DND-41 (cell line): Measurements from ENCODE around the gene FAM216A.

Experiments
- ATAC-seq: fragments of 200-7000 bp; cut with Tn5 transposase; 3 replicates; pipeline ENCODE4 v1.9.1; 2021; ENCODE audit warnings: low read depth; ENCODE audit not compliant: insufficient read depth
- DNase-seq: peaks from one replicate; pipeline ENCODE4 v3.0.0-alpha.2; 2020
- H2AFZ ChIP-seq: 2 replicates; pipeline ENCODE4 v1.6.0; 2012; ENCODE audit warnings: low read depth, low read length
- H3K27ac ChIP-seq: 2 replicates; pipeline ENCODE4 v1.5.1; 2012; ENCODE audit warnings: low read length, inconsistent platforms
- H3K27me3 ChIP-seq: fragments of 200-600 bp; sonication (generic); 2 replicates; pipeline ENCODE4 v1.6.0; 2012; ENCODE audit warnings: low read length, mild to moderate bottlenecking, inconsistent platforms; ENCODE audit not compliant: insufficient read depth, poor library complexity
- H3K36me3 ChIP-seq: 2 replicates; pipeline ENCODE4 v1.5.1; 2012; ENCODE audit warnings: low read length, inconsistent platforms; ENCODE audit not compliant: insufficient read depth
- H3K4me1 ChIP-seq: 2 replicates; pipeline ENCODE4 v1.5.1; 2012; ENCODE audit warnings: mild to moderate bottlenecking, low read length; ENCODE audit not compliant: insufficient read depth
- H3K4me2 ChIP-seq: 2 replicates; pipeline ENCODE4 v1.6.0; 2012; ENCODE audit warnings: mild to moderate bottlenecking, moderate library complexity, low read length, inconsistent platforms; ENCODE audit not compliant: insufficient read depth
- H3K4me3 ChIP-seq, 2 experiments: fragments of 200-600 bp in 1 of 2; shearing (Covaris generic) in 1 of 2; 2 replicates each; pipeline ENCODE4 v1.5.1; 2012 to 2016; ENCODE audit warnings: inconsistent platforms in 2 of 2, low read length in 2 of 2, mild to moderate bottlenecking in 2 of 2, low read depth in 1 of 2, moderate library complexity in 1 of 2
- H3K79me2 ChIP-seq: 2 replicates; pipeline ENCODE4 v1.6.0; 2012; ENCODE audit warnings: low read length, inconsistent platforms; ENCODE audit not compliant: insufficient read depth
- H3K9ac ChIP-seq: 2 replicates; pipeline ENCODE4 v1.6.0; 2012; ENCODE audit warnings: low read depth, mild to moderate bottlenecking, inconsistent platforms, low read length, moderate library complexity
- H3K9me3 ChIP-seq: 2 replicates; pipeline ENCODE4 v1.5.1; 2012; ENCODE audit warnings: low read length, moderate library complexity, mild to moderate bottlenecking, inconsistent platforms; ENCODE audit not compliant: insufficient read depth, severe bottlenecking
- H4K20me1 ChIP-seq: 2 replicates; pipeline ENCODE4 v1.6.0; 2012; ENCODE audit warnings: low read length; ENCODE audit not compliant: insufficient read depth
- CTCF ChIP-seq: IDR thresholded peaks from 2 replicates; pipeline ENCODE4 v1.5.1; 2012; ENCODE audit warnings: borderline replicate concordance, low read length, moderate library complexity, mild to moderate bottlenecking; ENCODE audit not compliant: poor library complexity, severe bottlenecking; ENCODE audit errors: extremely low read depth
- EZH2 ChIP-seq: IDR thresholded peaks from 3 replicates; pipeline ENCODE4 v1.6.1; 2012; ENCODE audit warnings: borderline replicate concordance, low read depth, mild to moderate bottlenecking, moderate library complexity, low read length, inconsistent platforms; ENCODE audit not compliant: severe bottlenecking

FAM216A gene

GRCh38 chr12:110501752-110502738, 33.4 kb downstream of the FAM216A start, which contains the start of the genes RAD9B and VPS29:
RAD9B (plus strand) TSS chr12:110502331; CDS start chr12:110502338, 7 bp downstream.
VPS29 (minus strand) TSS chr12:110502111; CDS start chr12:110502051, 60 bp downstream.
- Histone ChIP-seq H3K4me1 (peaks cover 35% of the 10 kb centered on the region), H3K4me3 (peak within 1 kb of the TSS; percentile 94 to 95), H2AFZ (peak within 1 kb of the TSS; percentile 91), H3K9ac (peak within 1 kb of the TSS; percentile 86), H3K79me2 (peaks cover 47% of the 10 kb centered on the region), H3K27me3 (no peaks in the 10 kb centered on the region), H3K27ac (peak within 1 kb of the TSS; percentile 95), H3K9me3 (no peaks in the 10 kb centered on the region), H4K20me1 (no peaks in the 10 kb centered on the region), H3K36me3 (peaks cover 26% of the 10 kb centered on the region), H3K4me2 (peak within 1 kb of the TSS; percentile 74)
- ATAC-seq (peak; percentile 93), DNase-seq (peak; percentile 100)
- TF ChIP-seq CTCF (no peak), EZH2 (no peak)

GRCh38 chr12:110503432-110503831, 34.8 kb downstream of the FAM216A start:
- ATAC-seq (no peak), DNase-seq (no peak)
- Histone ChIP-seq H2AFZ (peak overlapping the region; percentile 91; the same call in 1 of the 2 replicates), H3K4me3 (no peak overlapping the region), H3K9me3 (no peaks in the 10 kb centered on the region), H3K4me2 (no peak overlapping the region), H3K79me2 (peaks cover 35% of the 10 kb centered on the region), H3K9ac (no peak overlapping the region), H3K4me1 (peaks cover 35% of the 10 kb centered on the region), H3K27ac (no peak overlapping the region), H4K20me1 (no peaks in the 10 kb centered on the region), H3K27me3 (no peaks in the 10 kb centered on the region), H3K36me3 (peaks cover 14% of the 10 kb centered on the region)
- TF ChIP-seq EZH2 (no peak), CTCF (no peak)

GRCh38 chr12:110505332-110505731, 36.7 kb downstream of the FAM216A start:
- no peak for DNase-seq
- H3K9me3 ChIP-seq, result no peaks in the 10 kb centered on the region
- TF ChIP-seq EZH2 (no peak), CTCF (no peak)
- no peak overlapping the region for H3K4me2 ChIP-seq
- no peaks in the 10 kb centered on the region for H4K20me1 ChIP-seq
- no peak overlapping the region for H2AFZ ChIP-seq
- H3K4me1 ChIP-seq, result peaks cover 18% of the 10 kb centered on the region
- H3K79me2 ChIP-seq, result peaks cover 16% of the 10 kb centered on the region
- H3K27ac ChIP-seq, result no peak overlapping the region
- H3K9ac ChIP-seq, result no peak overlapping the region
- no peak overlapping the region for H3K4me3 ChIP-seq
- H3K36me3 ChIP-seq, result peaks cover under 1% of the 10 kb centered on the region; the same call in 1 of the 2 replicates
- H3K27me3 ChIP-seq, result no peaks in the 10 kb centered on the region
- no peak for ATAC-seq
